Measurements from ENCODE around the gene NOL3.

DNA sequence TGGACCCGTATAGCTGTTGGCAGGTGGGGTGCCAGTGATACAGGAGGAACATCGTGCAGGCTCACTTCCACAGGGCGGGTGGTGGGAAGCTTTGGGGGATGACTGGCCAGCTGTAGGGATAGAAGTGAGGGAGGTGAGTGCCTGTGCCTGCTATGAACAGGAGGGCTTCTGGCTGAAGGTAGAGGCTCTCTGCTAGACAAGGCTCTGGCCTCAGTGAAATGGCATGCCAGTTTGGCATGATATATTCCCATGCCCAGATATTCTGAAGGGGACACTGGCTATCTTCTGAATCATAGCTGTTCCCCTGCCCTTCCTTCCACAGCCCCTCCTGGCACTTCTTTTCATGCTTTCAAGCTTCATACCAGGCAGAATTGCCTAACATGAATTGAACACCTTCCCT, 41.5 kb upstream of the NOL3 start:
- TF ChIP-seq MXI1 (IDR thresholded peaks at IDR 0.05; ENCODE audit: low read depth, low read length): no peak
- TF ChIP-seq, protein P1, sequence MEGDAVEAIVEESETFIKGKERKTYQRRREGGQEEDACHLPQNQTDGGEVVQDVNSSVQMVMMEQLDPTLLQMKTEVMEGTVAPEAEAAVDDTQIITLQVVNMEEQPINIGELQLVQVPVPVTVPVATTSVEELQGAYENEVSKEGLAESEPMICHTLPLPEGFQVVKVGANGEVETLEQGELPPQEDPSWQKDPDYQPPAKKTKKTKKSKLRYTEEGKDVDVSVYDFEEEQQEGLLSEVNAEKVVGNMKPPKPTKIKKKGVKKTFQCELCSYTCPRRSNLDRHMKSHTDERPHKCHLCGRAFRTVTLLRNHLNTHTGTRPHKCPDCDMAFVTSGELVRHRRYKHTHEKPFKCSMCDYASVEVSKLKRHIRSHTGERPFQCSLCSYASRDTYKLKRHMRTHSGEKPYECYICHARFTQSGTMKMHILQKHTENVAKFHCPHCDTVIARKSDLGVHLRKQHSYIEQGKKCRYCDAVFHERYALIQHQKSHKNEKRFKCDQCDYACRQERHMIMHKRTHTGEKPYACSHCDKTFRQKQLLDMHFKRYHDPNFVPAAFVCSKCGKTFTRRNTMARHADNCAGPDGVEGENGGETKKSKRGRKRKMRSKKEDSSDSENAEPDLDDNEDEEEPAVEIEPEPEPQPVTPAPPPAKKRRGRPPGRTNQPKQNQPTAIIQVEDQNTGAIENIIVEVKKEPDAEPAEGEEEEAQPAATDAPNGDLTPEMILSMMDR (IDR thresholded peaks at IDR 0.05): no peak
- TF ChIP-seq FOXM1 (IDR thresholded peaks at IDR 0.05; ENCODE audit: low read depth): no peak
- TF ChIP-seq RAD21 (IDR thresholded peaks at IDR 0.05; ENCODE audit: low read length): no peak
- TF ChIP-seq, protein P2, sequence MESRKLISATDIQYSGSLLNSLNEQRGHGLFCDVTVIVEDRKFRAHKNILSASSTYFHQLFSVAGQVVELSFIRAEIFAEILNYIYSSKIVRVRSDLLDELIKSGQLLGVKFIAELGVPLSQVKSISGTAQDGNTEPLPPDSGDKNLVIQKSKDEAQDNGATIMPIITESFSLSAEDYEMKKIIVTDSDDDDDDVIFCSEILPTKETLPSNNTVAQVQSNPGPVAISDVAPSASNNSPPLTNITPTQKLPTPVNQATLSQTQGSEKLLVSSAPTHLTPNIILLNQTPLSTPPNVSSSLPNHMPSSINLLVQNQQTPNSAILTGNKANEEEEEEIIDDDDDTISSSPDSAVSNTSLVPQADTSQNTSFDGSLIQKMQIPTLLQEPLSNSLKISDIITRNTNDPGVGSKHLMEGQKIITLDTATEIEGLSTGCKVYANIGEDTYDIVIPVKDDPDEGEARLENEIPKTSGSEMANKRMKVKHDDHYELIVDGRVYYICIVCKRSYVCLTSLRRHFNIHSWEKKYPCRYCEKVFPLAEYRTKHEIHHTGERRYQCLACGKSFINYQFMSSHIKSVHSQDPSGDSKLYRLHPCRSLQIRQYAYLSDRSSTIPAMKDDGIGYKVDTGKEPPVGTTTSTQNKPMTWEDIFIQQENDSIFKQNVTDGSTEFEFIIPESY (IDR thresholded peaks at IDR 0.05; ENCODE audit: borderline replicate concordance, low read depth): no peak
